ENCODE data around the gene GARS1.
A peak's percentile ranks its signal among the peaks of the same experiment; 100 is the strongest.
"Not testable (repeated sequence)": the region's sequence is repeated elsewhere in the genome, so short reads cannot be mapped to it uniquely, and the experiment has no call there.

Gene GARS1

DNA sequence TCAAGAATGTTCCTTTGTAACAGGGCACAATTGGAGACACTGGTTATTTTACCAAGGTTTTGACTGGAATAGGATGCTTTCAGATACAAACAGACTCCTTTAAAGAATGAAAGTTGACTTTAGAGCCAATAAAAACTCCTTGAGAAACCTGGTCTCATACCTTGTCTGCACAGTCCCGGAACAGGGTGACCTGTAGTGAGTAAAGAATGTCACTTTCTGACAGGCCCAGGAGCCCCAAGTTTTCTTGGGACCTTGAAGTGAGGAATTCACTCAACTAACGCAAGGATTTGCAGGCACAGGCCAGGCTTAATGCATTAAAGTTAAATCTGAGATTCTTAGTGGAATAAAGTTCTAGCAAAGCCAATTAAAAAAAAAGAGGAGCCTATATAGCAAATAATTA lies 11.5 kb upstream of the GARS1 start:
- no peak for DNase-seq

GRCh38 chr7:30584415-30584814 lies 10.3 kb upstream of the GARS1 start:
- no peak for DNase-seq

DNA sequence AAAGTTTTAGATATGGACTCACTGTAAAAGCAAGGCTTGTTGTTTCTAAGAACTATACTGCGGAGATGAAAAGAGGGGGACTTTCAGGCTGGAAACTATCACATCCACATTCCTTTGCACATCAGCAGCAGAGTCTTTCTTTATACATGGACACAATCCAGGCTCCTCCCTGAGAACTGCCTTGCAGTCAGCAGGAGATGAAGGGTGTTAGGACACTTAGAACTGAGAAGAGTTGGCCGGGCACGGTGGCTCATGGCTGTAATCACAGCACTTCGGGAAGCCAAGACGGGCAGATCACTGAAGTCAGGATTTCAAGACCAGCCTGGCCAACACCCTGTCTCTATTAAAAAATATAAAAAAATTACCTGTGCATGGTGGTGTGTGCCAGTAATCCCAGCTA lies 9.7 kb upstream of the GARS1 start:
- no peak for DNase-seq

DNA sequence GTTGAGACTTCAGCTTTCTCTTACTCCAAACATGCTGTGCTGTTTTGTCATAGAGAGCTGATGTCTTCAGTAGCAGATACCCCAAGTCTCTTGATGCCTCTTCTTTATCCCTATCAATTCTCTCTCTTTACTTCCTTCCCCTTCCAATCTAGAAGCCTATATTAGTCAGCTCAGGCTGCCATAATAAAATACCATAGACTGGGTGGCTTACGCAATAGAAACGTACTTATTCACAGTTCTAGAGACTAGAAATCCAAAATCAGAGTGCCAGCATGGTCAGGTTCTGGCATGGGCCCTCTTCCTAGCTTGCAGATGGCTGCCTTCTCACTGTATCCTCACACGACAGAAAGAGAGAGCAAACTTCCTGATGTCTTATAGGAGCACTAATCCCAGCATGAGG lies 9.0 kb upstream of the GARS1 start:
- DNase-seq, result no peak

DNA sequence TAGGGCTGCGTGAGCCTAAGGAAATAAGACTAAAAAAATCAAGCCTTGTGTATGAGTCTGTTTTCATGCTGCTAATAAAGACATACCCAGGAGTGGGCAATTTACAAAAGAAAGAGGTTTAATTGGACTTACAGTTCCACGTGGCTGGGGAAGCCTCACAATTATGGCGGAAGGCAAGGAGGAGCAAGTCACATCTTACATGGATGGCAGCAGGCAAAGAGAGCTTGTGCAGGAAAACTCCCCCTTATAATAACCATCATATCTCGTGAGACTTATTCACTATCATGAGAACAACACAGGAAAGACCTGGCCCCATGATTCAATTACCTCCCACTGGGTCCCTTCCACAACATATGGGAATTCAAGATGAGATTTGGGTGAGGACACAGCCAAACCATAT lies 7.1 kb upstream of the GARS1 start:
- DNase-seq, result not testable (repeated sequence)

DNA sequence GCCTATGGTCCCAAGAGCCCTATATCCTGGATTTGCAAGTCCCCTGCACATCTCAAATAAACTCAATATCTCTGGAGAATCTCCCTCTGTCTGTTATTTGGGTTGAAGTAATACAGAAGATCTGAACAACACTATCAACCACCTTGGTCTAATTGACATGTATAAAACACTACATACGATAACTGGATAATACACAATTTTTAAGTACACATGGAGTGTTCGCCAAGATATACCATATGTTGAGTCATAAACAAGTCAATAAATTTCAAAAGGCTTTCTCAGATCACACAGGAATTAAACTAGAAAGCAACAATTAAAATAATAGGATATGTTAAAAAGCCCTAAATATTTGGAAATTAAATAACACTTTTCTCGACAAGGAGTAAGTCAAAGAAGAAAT lies 5.6 kb upstream of the GARS1 start:
- DNase-seq, result no peak

DNA sequence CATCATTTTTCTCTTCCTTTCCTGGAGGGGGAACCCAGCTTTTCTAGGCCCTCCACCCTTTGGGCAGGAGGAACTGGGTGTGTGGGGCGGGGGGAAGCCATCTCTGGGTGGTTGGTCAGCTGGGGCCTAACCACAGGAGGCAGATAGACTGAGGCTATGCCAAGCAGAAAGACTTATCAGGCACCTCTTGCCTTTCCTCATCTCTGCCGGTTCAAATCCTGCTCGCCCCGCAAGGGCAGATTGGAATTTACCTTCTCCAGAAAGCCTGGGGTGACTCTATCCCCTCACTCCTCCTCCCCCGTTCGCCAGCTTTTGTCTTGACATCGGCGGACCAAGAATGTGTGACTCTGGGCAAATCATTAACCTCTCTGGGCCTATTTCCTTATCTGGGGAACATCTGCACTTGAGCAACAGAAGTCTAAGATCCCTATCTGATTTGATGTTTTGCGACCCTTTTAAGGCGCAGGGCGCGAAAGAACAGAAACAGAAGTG lies 584 bp upstream of the GARS1 start:
- DNase-seq, result peak; percentile 72

- DNase-seq, result no peak
Measured at GRCh38 chr7:30595436-30596013, 847 bp downstream of the GARS1 start.

DNA sequence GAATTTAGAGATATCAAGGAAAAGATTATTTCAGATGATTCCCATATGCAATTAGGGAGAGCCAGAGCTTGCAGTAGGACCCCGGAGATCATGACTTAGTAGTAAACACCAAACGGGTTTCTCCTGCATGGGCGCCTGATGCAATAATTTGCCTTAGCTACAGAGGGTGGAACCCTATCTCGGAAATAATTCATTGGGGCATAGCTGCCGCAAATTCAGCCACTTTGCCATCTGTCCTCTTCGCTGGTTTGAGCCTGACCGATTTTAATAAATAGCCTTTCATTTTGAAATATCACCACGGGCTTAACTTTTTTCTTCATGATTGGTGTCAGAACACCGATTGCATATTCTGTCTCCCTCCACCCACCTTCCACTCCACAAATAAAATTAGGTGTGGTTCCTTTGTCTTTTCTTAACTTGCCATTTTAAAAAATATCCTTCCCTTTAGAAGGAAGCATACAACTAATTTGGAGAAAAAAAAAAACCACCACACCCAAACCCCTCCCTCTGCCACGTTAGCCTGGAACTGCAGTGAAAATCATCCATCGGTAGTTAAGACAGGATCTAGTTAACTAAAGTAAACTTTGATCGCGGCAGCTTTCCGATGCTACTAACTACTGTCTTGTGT lies 1.4 kb downstream of the GARS1 start:
- DNase-seq, result peak; percentile 34

- DNase-seq, result no peak
Measured at GRCh38 chr7:30596721-30597120, 2.0 kb downstream of the GARS1 start.

- no peak for DNase-seq
Measured at GRCh38 chr7:30598121-30598876, 3.6 kb downstream of the GARS1 start.

- DNase-seq, result no peak
Measured at GRCh38 chr7:30604901-30605300, 10.2 kb downstream of the GARS1 start.

DNA sequence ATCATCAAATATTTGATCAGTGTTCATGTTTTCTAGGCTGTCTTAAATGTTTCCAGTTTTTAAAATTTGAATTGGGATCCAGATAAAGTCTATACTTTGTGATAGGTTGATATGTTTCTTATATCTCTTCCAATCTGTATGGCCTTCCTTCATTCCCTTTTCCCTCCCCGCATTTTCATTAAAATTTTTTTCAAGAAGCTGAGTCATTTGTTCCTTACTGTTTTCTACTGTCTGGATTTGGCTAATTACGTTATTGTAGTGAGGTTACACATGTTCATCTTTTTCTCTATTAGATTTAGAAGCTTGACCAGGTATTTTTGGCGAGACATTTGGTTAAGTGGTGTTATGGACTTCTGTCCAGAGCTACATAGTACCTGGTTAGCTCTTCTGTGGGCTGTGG lies 11.2 kb downstream of the GARS1 start:
- DNase-seq, result no peak

GRCh38 chr7:30612658-30613265 lies 18.1 kb downstream of the GARS1 start:
- no peak for DNase-seq

DNA sequence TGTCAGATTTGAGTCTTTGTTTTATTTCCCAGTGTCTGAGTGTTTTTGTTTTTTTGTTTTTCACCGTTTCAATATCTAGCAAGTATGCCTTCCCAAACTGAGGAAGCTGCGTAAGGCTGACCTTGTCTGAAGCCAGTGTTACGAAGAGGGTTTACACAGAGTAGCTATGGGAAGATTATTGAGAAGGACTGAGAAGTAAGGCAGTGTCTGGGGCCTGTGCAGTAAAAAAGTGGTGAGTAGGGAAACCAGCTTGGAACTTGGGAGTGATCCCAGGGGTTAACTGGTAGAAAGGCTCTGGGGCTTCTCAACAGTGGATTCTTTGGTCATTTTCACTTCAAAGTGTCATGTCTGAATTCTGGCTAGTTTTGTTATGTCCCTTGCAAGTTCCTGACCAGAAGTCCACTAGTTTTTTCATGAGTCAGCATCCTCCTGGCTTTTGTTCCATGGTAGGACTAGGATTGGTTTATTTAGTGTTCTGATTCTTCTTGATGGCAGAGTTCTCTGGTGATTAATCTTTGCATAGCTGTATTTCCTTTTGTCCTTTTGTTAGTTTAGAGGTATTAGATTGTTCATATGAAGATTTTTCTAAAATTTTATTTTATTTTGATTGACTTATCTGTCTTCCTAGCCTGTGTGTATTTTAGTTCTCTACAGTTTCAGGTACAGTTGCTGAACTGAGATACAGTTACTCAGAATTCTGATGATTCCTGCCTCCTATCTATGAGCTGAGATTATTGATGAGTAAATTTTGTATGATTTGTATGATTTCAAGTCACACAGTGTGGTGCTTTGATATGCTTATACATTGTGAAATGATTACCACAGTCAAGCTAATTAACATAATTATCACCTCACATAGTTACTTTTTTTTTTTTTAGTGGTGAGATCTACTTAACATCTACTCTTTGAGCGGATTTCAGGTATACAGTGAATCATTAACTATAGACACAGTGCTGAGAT lies 19.0 kb downstream of the GARS1 start:
- no peak for DNase-seq

DNA sequence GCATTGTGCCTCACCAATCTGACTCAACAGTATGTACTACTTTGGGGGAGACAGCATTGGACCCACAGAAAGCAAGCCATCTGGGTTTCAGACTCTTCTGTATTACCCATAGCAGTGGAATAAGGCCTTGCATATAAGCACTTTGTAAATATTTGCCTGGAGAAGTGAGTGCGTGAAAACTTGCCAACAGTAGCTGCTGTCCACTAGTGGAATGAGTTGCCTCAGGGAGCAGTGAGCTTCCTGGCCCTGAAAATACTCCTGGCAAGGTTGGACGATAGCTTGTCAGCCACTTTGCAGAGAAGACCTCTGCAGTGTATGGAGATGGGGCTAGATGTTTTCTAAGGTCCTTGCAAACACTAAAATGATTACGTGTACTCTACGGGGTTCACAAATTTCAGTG lies 21.6 kb downstream of the GARS1 start:
- DNase-seq, result no peak

GRCh38 chr7:30617359-30617758 lies 22.7 kb downstream of the GARS1 start:
- no peak for DNase-seq

DNA sequence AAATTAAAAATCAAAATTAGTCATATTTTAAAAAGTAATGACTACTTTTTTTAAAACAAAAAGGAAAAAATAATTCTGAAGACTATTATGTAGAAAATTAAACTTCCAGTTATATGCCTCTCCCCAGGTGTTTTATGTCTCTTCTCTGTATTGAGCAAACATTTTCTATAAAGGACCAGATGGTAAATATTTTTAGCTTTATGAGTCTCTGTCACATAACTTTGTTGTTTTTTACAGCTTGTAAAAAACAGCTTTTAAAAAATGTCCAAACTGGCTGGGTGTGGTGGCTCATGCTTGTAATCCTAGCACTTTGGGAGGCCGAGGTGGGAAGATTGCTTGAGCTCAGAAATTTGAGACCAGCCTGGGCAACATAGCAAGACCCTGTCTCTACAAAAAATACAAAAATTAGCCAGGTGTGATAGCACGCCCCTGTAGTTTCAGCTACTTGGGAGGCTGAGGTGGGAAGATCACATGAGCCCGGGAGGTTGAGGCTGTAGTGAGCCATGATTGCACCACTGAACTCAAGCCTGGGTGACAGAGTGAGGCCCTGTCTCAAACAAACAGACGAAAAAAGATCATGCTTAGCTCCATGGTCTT lies 23.5 kb downstream of the GARS1 start:
- no peak for DNase-seq

DNA sequence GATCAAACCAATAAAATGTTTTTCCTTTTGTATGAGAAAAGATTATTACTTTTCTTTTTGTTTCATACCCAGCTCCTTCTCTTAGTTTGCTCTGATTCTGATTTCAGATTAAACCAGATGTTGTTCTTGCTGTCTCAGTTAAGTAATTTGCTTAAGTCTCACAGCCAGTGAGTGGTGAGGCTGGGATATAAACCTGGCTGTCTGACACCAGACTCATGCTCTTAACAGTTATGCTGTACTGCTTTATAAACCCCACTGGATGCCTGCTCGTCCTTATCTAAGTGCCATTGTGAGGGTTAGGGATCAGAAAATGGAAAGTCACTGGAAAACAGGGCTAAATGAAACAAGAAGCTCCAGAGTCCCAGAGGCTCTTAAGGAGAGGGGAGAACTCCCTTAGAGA lies 24.3 kb downstream of the GARS1 start:
- DNase-seq, result no peak

DNA sequence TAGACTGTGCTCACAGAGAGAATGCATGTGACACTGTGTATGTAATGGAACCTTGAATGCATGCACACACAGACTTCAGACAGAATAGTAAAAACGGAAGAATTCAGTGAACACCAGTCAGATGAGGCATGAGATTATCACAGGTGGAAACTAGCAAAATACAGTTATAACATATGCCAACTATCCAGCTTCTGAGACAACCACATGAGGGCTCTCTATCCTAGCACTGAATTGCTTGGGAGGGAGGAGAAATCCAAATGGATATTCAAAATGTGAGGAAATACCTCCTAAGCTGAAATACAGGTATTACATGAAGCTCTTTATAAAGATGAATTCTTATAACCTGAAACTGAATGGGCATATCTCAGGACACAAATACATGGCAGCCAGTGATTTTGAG lies 30.6 kb downstream of the GARS1 start:
- DNase-seq, result no peak

- no peak for DNase-seq
Measured at GRCh38 chr7:30627026-30627425, 32.3 kb downstream of the GARS1 start.

DNA sequence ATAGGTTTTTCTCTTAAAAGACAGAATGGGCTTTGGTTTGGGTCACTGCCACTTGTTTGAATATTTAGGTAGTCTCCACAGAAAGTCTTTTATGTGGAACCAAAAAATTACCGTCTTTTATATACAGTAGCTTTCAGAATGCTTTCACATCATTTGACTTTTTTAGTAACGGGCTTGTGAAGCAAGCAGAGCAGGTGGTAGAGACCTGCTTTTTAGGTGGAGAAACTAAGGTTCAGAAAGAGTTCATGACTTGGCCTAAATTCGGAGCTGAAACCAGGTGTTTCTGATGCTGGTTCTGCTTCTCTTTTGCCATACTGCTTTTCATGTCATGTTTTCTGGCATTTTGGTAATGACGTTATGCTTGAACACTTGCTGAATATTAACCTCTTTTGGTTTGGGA lies 36.3 kb downstream of the GARS1 start:
- no peak for DNase-seq

Measured in NCI-H510A treated with DMSO at 0.1 percent for 48 hours (cell line).